H1 (cell line): ENCODE data around the gene EPHA6.
A peak's percentile ranks its signal among the peaks of the same experiment; 100 is the strongest.

Experiments used
- BRCA1 ChIP-seq: IDR thresholded peaks from 2 replicates; pipeline ENCODE4 v1.6.1; 2012; ENCODE audit warnings: low read depth, low read length, improper control_type of control experiment
- CBX5 ChIP-seq: fragments of 300-800, 300-1000 bp; sonication (generic); IDR thresholded peaks from 2 replicates; pipeline ENCODE4 v1.7.1; 2016; ENCODE audit warnings: antibody characterized with exemption, low read length, low read depth
- CEBPB ChIP-seq: IDR thresholded peaks from 2 replicates; pipeline ENCODE4 v1.6.1; 2012; ENCODE audit warnings: low read depth, low read length
- CTCF ChIP-seq, 3 experiments: IDR thresholded peaks; 1 replicate in 2 of 3; 2 replicates in 1 of 3; pipeline versions ENCODE4 v1.5.1 to v1.6.1; 2011; ENCODE audit warnings: low read length in 3 of 3, mild to moderate bottlenecking in 3 of 3, inconsistent platforms in 2 of 3, low read depth in 1 of 3, moderate library complexity in 1 of 3; ENCODE audit not compliant: insufficient read depth in 1 of 3; ENCODE audit errors: control extremely low read depth in 1 of 3
- EZH2 ChIP-seq: fragments of 200-600 bp; sonication (generic); IDR thresholded peaks from 2 replicates; pipeline ENCODE4 v1.7.1; 2012; ENCODE audit warnings: low read depth, mild to moderate bottlenecking, moderate library complexity, low read length, inconsistent platforms; ENCODE audit not compliant: severe bottlenecking
- FOSL1 ChIP-seq: IDR thresholded peaks from 2 replicates; pipeline ENCODE4 v1.6.1; 2011; ENCODE audit warnings: mild to moderate bottlenecking, low read depth, low read length, moderate library complexity; ENCODE audit not compliant: insufficient read depth
- GTF2F1 ChIP-seq: IDR thresholded peaks from 2 replicates; pipeline ENCODE4 v1.6.1; 2012; ENCODE audit warnings: low read depth, low read length, improper control_type of control experiment, borderline replicate concordance
- JUN ChIP-seq: IDR thresholded peaks from 2 replicates; pipeline ENCODE4 v1.6.1; 2011; ENCODE audit warnings: low read depth, mild to moderate bottlenecking, improper control_type of control experiment, low read length
- KDM1A ChIP-seq: fragments of 200-600, 300-600 bp; sonication (generic); IDR thresholded peaks from 2 replicates; pipeline ENCODE4 v1.7.1; 2016; ENCODE audit warnings: mild to moderate bottlenecking, low read length, borderline replicate concordance
- NRF1 ChIP-seq: IDR thresholded peaks from 2 replicates; pipeline ENCODE4 v1.6.1; 2011; ENCODE audit warnings: mild to moderate bottlenecking, low read depth, low read length, improper control_type of control experiment
- POLR2A ChIP-seq, 2 experiments: IDR thresholded peaks; 1 replicate in 1 of 2; 2 replicates in 1 of 2; pipeline ENCODE4 v1.6.1; 2011; ENCODE audit warnings: low read depth in 2 of 2, low read length in 2 of 2, mild to moderate bottlenecking in 2 of 2; ENCODE audit errors: control extremely low read depth in 1 of 2
- RXRA ChIP-seq: IDR thresholded peaks from 2 replicates; pipeline ENCODE4 v1.6.1; 2011; ENCODE audit warnings: low read depth, mild to moderate bottlenecking, low read length, moderate library complexity; ENCODE audit not compliant: insufficient read depth
- SP1 ChIP-seq: IDR thresholded peaks from 2 replicates; pipeline ENCODE4 v1.6.1; 2011; ENCODE audit warnings: low read depth, low read length
- TF ChIP-seq, protein P1 (sequence below): IDR thresholded peaks from 2 replicates; pipeline ENCODE4 v1.6.1; 2012; ENCODE audit warnings: inconsistent platforms

DNA sequence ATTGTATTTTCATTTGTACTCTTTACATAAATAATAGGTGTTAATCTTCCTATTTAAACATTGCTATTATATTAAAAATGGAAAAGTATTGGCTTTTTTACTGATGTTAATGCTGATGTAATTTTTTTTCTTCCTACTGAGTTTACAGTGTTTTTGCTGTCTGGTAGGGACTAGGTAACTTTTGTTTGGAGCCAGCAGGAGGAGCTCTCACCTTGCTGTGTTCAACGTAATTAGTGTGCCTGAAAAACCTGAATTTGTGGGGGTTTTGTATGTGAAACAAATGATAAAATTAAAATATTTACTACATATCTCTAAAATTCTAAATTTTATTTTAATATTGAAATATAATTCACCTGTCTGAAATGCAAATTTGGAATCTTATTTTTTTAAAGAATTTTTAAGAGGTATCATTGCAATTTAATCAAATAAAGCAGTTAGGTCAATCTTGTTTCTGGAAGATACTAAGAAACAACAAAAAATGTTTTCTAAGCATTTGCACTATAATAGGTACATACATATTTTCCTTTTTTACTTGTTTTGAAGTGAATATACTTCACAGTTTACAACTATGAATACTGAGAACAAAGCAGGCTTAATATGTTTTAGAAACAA lies 48.8 kb downstream of the EPHA6 start:
- TF ChIP-seq CTCF (IDR thresholded peaks at IDR 0.05; ENCODE audit: control extremely low read depth in 1 of 3, insufficient read depth in 1 of 3, low read depth in 1 of 3, low read length in 3 of 3) (peak in 2 of 3 experiments; percentile 67 to 79; a peak in 3 of 4 replicates), GTF2F1 (no peak), POLR2A (IDR thresholded peaks at IDR 0.05; ENCODE audit: control extremely low read depth in 1 of 2, low read depth in 2 of 2, low read length in 2 of 2) (no peak), CEBPB (no peak), RXRA (no peak), EZH2 (no peak), BRCA1 (no peak), CBX5 (no peak), JUN (no peak), NRF1 (no peak), KDM1A (no peak), FOSL1 (no peak), SP1 (no peak)
- TF ChIP-seq, protein P1, sequence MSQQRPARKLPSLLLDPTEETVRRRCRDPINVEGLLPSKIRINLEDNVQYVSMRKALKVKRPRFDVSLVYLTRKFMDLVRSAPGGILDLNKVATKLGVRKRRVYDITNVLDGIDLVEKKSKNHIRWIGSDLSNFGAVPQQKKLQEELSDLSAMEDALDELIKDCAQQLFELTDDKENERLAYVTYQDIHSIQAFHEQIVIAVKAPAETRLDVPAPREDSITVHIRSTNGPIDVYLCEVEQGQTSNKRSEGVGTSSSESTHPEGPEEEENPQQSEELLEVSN: no peak
